GM23338 (cell line): ENCODE data around the gene DDAH2. TPM values are rescaled to one million over a fixed set of nuclear protein-coding genes. Genes with fewer than 3 reads are reported as not detected.

Source experiments
- ATAC-seq: fragments of 200-7000 bp; cut with Tn5 transposase; 3 replicates; pipeline ENCODE4 v1.9.1; 2020
- DNase-seq: peaks from one replicate; pipeline ENCODE4 v3.0.0-alpha.2; 2015; ENCODE audit warnings: low spot score
- H2AFZ ChIP-seq: fragments of 200-600 bp; sonication (generic); 2 replicates; pipeline ENCODE4 v1.8.0; 2016; ENCODE audit warnings: antibody characterized with exemption, mild to moderate bottlenecking, moderate library complexity
- H3F3A ChIP-seq: fragments of 200-600 bp; sonication (generic); replicated peaks from 2 replicates; pipeline ENCODE4 v1.8.0; 2017; ENCODE audit warnings: antibody characterized with exemption, mixed run types, low read depth
- H3K27ac ChIP-seq: fragments of 200-600 bp; sonication (generic); 2 replicates; pipeline ENCODE4 v1.6.1; 2016; ENCODE audit warnings: low read depth
- H3K27me3 ChIP-seq: fragments of 200-600 bp; sonication (generic); 2 replicates; pipeline ENCODE4 v1.8.0; 2016; ENCODE audit warnings: mild to moderate bottlenecking, mixed run types, moderate library complexity; ENCODE audit not compliant: insufficient read depth
- H3K36me3 ChIP-seq: fragments of 200-600 bp; sonication (generic); 2 replicates; pipeline ENCODE4 v1.8.0; 2016; ENCODE audit warnings: mild to moderate bottlenecking; ENCODE audit not compliant: insufficient read depth
- H3K4me1 ChIP-seq: fragments of 200-600 bp; sonication (generic); 2 replicates; pipeline ENCODE4 v1.8.0; 2016; ENCODE audit warnings: mild to moderate bottlenecking, moderate library complexity; ENCODE audit not compliant: insufficient read depth
- H3K4me2 ChIP-seq: fragments of 200-600 bp; sonication (generic); 2 replicates; pipeline ENCODE4 v1.7.1; 2017; ENCODE audit warnings: mixed run types
- H3K4me3 ChIP-seq: fragments of 200-600 bp; sonication (generic); 2 replicates; pipeline ENCODE4 v1.6.1; 2016; ENCODE audit warnings: mixed run types
- H3K79me2 ChIP-seq: fragments of 200-600 bp; sonication (generic); replicated peaks from 2 replicates; pipeline ENCODE4 v1.8.0; 2017; ENCODE audit warnings: mild to moderate bottlenecking; ENCODE audit not compliant: insufficient read depth
- H3K9me2 ChIP-seq: fragments of 200-600 bp; sonication (generic); 2 replicates; pipeline ENCODE4 v1.8.0; 2017; ENCODE audit not compliant: insufficient read depth
- H4K20me1 ChIP-seq: fragments of 200-600 bp; sonication (generic); replicated peaks from 2 replicates; pipeline ENCODE4 v1.8.0; 2017; ENCODE audit warnings: mild to moderate bottlenecking; ENCODE audit not compliant: insufficient read depth
- H3K27ac Mint-ChIP-seq: 2 replicates; pipeline ENCODE4 v1.8.0; 2020; ENCODE audit warnings: inconsistent platforms, mild to moderate bottlenecking, moderate library complexity, mixed read lengths
- H3K27me3 Mint-ChIP-seq: 3 replicates; pipeline ENCODE4 v1.8.0; 2022; ENCODE audit warnings: low read depth, mild to moderate bottlenecking, moderate library complexity, mixed read lengths, inconsistent platforms; ENCODE audit not compliant: insufficient read depth, poor library complexity
- H3K36me3 Mint-ChIP-seq: 3 replicates; pipeline ENCODE4 v1.8.0; 2021; ENCODE audit warnings: low read depth, mild to moderate bottlenecking, inconsistent platforms, moderate library complexity, mixed read lengths
- H3K4me1 Mint-ChIP-seq: 3 replicates; pipeline ENCODE4 v1.8.0; 2020; ENCODE audit warnings: mild to moderate bottlenecking, inconsistent platforms, mixed read lengths
- H3K4me3 Mint-ChIP-seq: 3 replicates; pipeline ENCODE4 v1.8.0; 2021; ENCODE audit warnings: moderate library complexity, mild to moderate bottlenecking, inconsistent platforms, mixed read lengths
- H3K9me3 Mint-ChIP-seq: 3 replicates; pipeline ENCODE4 v1.8.0; 2020; ENCODE audit warnings: moderate library complexity, mild to moderate bottlenecking, inconsistent platforms, mixed read lengths
- ETS1 ChIP-seq: IDR thresholded peaks from 2 replicates; pipeline ENCODE4 v1.6.1; 2016; ENCODE audit warnings: antibody characterized with exemption
- EZH2 ChIP-seq: fragments of 200-600 bp; sonication (generic); IDR thresholded peaks from one replicate; pipeline ENCODE4 v1.8.0; 2017; ENCODE audit warnings: antibody characterized with exemption, mild to moderate bottlenecking, low read depth; ENCODE audit not compliant: unreplicated experiment
- ZNF114 ChIP-seq: fragments of 250-450 bp; sonication (Bioruptor Pico); IDR thresholded peaks from 2 replicates; pipeline ENCODE4 v1.5.0; 2020; ENCODE audit warnings: mild to moderate bottlenecking, moderate library complexity
- ZNF462 ChIP-seq: fragments of 250-450 bp; sonication (Bioruptor Pico); IDR thresholded peaks from 2 replicates; pipeline ENCODE4 v1.5.0; 2020; ENCODE audit warnings: mild to moderate bottlenecking, moderate library complexity
- polyA plus RNA-seq: library from polyadenylated mRNA; unstranded; fragments of >200 nt; fragmentation: Nextera tagmentation; extraction: Ambion mirVana; gene quantifications from 2 replicates; pipeline ENCODE4 v1.2.1, GENCODE V29; 2016
- total RNA-seq: library from RNA; depleted of rRNA; stranded (reverse); fragments of >200 nt; shearing (Covaris generic); gene quantifications from 2 replicates; pipeline ENCODE4 v1.2.3, GENCODE V29; 2014

Gene DDAH2
- total and polyA plus RNA-seq, 2 experiments from 2014 or later = 58.7 to 65.1 TPM

- TF ChIP-seq ZNF462 (CRISPR knock-in tag) (no peak), ZNF114 (CRISPR knock-in tag) (no peak)
Observed at GRCh38 chr6:31776485-31776988, 47.4 kb upstream of the DDAH2 start (continued).

DNA sequence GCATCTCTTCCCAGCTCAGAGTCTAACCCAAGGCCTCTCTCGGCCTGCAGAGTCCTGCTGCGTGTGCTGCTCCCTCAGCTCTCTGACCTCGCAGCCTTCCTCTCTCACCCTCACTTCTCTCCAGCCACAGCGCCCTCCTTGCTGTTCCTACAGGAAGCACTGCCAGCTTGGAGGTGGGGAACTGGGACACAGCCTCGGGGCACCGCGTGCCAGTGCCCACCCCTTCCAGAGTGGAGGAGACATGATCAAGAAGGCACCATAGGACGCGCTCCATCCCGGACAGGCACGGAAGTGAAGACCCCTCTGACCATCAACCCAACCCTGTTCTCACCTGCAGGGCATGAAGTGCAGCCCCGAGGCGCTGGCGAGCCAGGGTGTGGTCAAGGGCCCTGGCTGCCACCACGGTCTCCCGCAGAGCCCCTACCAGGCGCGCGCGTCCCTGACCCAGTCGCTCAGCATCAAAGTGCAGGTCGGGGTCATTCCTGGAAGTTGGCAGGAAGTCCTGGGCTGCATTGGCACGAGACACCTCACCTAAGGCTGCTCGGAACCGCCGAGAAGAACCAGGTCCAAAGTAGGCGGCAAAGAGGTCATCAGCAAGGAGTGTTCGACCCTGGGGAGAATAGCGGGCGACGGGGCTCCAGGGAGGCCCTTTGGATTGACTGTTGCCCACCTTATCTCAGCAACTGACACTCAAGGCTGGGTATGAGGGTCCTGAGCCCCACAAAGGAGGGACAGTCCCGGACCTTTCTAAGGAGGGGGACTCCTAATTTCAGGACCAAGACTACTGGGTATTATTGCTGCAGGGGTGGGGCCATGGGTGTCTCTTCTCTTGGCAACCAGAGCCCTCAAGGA is 46.8 kb upstream of the DDAH2 start:
- H3K27me3 ChIP-seq = no peaks in the 10 kb centered on the region
- no peak overlapping the region for H3K27ac ChIP-seq
- H3K4me2 ChIP-seq = no peak overlapping the region
- ATAC-seq = no peak
- DNase-seq = no peak
- H3K27ac Mint-ChIP-seq = no peak overlapping the region
- H4K20me1 ChIP-seq = no peaks in the 10 kb centered on the region; the same call in 1 of the 2 replicates
- H3K79me2 ChIP-seq = no peaks in the 10 kb centered on the region
- H3K9me2 ChIP-seq = no peaks in the 10 kb centered on the region
- no peak overlapping the region for H3K4me3 Mint-ChIP-seq
- H3K36me3 Mint-ChIP-seq = peaks cover 20% of the 10 kb centered on the region
- H3K27me3 Mint-ChIP-seq = peaks cover 22% of the 10 kb centered on the region
- no peaks in the 10 kb centered on the region for H3K4me1 ChIP-seq
- no peak overlapping the region for H3K4me3 ChIP-seq
- H3K36me3 ChIP-seq = no peaks in the 10 kb centered on the region
- no peaks in the 10 kb centered on the region for H3K4me1 Mint-ChIP-seq
- H2AFZ ChIP-seq = no peak overlapping the region
- no peaks in the 10 kb centered on the region for H3K9me3 Mint-ChIP-seq
- TF ChIP-seq ETS1 (no peak), EZH2 (no peak)
- H3F3A ChIP-seq = peaks cover 4% of the 10 kb centered on the region; the same call in 1 of the 2 replicates
